OCI-LY3 (cell line): ENCODE data around the gene SEC61A2.

Experiments
- EZH2phosphoT487 ChIP-seq: fragments of 200-600 bp; shearing (Covaris generic); IDR thresholded peaks from 2 replicates; pipeline ENCODE4 v1.6.1; 2018; ENCODE audit warnings: antibody characterized with exemption, mixed run types, low read depth
- TF ChIP-seq, protein P1 (sequence below): fragments of 200-600, 300-600 bp; sonication (generic); IDR thresholded peaks from 2 replicates; pipeline ENCODE4 v1.5.1; 2014; ENCODE audit warnings: antibody characterized with exemption, low read length, low read depth

GRCh38 chr10:12144538-12144937 lies 15.1 kb downstream of the SEC61A2 start:
- TF ChIP-seq, protein P1, sequence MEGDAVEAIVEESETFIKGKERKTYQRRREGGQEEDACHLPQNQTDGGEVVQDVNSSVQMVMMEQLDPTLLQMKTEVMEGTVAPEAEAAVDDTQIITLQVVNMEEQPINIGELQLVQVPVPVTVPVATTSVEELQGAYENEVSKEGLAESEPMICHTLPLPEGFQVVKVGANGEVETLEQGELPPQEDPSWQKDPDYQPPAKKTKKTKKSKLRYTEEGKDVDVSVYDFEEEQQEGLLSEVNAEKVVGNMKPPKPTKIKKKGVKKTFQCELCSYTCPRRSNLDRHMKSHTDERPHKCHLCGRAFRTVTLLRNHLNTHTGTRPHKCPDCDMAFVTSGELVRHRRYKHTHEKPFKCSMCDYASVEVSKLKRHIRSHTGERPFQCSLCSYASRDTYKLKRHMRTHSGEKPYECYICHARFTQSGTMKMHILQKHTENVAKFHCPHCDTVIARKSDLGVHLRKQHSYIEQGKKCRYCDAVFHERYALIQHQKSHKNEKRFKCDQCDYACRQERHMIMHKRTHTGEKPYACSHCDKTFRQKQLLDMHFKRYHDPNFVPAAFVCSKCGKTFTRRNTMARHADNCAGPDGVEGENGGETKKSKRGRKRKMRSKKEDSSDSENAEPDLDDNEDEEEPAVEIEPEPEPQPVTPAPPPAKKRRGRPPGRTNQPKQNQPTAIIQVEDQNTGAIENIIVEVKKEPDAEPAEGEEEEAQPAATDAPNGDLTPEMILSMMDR: no peak
- TF ChIP-seq EZH2phosphoT487: no peak
